Measurements from ENCODE around the gene KRTAP4-4. TPM values are rescaled to one million over a fixed set of nuclear protein-coding genes. Genes with fewer than 3 reads are reported as not detected.
A peak's percentile ranks its signal among the peaks of the same experiment; 100 is the strongest.

Gene KRTAP4-4
- total RNA-seq, 1 donor from 2014 or later = not detected

GRCh38 chr17:41133880-41134735, 26.4 kb downstream of the KRTAP4-4 start:
- no peaks in the 10 kb centered on the region for H3K36me3 ChIP-seq (ENCODE audit: insufficient read depth, low read length)
- H3K4me1 ChIP-seq (ENCODE audit: insufficient read depth, low read length) = peaks cover 5% of the 10 kb centered on the region
- no peak overlapping the region for H3K9ac ChIP-seq (ENCODE audit: low read length)
- H3K9me3 Mint-ChIP-seq (ENCODE audit: unreplicated experiment) = peaks cover 4% of the 10 kb centered on the region
- no peaks in the 10 kb centered on the region for H3K9me3 ChIP-seq (ENCODE audit: insufficient read depth, low read depth, low read length)
- H3K27me3 ChIP-seq (ENCODE audit: insufficient read depth, low read length) = no peaks in the 10 kb centered on the region
- no peak overlapping the region for H3K4me3 Mint-ChIP-seq (ENCODE audit: unreplicated experiment)
- no peaks in the 10 kb centered on the region for H4K20me1 ChIP-seq (ENCODE audit: insufficient read depth, low read length)
- DNase-seq (ENCODE audit: low read depth) = peak; percentile 8
- no peaks in the 10 kb centered on the region for H3K36me3 Mint-ChIP-seq (ENCODE audit: low read depth, unreplicated experiment)
- no peak overlapping the region for H3K4me2 ChIP-seq (ENCODE audit: low read length)
- H2AFZ ChIP-seq (ENCODE audit: low read depth, low read length) = peak overlapping the region; percentile 6
- H3K4me3 ChIP-seq (ENCODE audit: insufficient read depth, low read depth, low read length) = no peak overlapping the region
- H3K27me3 Mint-ChIP-seq (ENCODE audit: low read depth, unreplicated experiment) = no peaks in the 10 kb centered on the region
- no peak overlapping the region for H3K27ac ChIP-seq (ENCODE audit: low read depth, low read length)
- FAIRE-seq = peak; percentile 86
- H3K27ac Mint-ChIP-seq (ENCODE audit: unreplicated experiment) = no peak overlapping the region
- no peaks in the 10 kb centered on the region for H3K79me2 ChIP-seq (ENCODE audit: insufficient read depth, low read length)
- peaks cover 10% of the 10 kb centered on the region for H3K4me1 Mint-ChIP-seq (ENCODE audit: low read depth, unreplicated experiment)
- no peak for TF ChIP-seq EZH2 (IDR thresholded peaks at IDR 0.05; ENCODE audit: insufficient read depth, low read length)
- TF ChIP-seq, protein P1, sequence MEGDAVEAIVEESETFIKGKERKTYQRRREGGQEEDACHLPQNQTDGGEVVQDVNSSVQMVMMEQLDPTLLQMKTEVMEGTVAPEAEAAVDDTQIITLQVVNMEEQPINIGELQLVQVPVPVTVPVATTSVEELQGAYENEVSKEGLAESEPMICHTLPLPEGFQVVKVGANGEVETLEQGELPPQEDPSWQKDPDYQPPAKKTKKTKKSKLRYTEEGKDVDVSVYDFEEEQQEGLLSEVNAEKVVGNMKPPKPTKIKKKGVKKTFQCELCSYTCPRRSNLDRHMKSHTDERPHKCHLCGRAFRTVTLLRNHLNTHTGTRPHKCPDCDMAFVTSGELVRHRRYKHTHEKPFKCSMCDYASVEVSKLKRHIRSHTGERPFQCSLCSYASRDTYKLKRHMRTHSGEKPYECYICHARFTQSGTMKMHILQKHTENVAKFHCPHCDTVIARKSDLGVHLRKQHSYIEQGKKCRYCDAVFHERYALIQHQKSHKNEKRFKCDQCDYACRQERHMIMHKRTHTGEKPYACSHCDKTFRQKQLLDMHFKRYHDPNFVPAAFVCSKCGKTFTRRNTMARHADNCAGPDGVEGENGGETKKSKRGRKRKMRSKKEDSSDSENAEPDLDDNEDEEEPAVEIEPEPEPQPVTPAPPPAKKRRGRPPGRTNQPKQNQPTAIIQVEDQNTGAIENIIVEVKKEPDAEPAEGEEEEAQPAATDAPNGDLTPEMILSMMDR (IDR thresholded peaks at IDR 0.05; ENCODE audit: insufficient read depth, low read depth, low read length) = no peak

- Histone ChIP-seq H3K9ac (ENCODE audit: low read length) (no peak overlapping the region), H3K4me1 (ENCODE audit: insufficient read depth, low read length) (peaks cover 5% of the 10 kb centered on the region), H3K27ac (ENCODE audit: low read depth, low read length) (peak overlapping the region; percentile 49), H3K36me3 (ENCODE audit: insufficient read depth, low read length) (no peaks in the 10 kb centered on the region), H3K9me3 (ENCODE audit: insufficient read depth, low read depth, low read length) (no peaks in the 10 kb centered on the region), H3K79me2 (ENCODE audit: insufficient read depth, low read length) (no peaks in the 10 kb centered on the region), H3K4me2 (ENCODE audit: low read length) (peak overlapping the region; percentile 49), H3K27me3 (ENCODE audit: insufficient read depth, low read length) (no peaks in the 10 kb centered on the region), H4K20me1 (ENCODE audit: insufficient read depth, low read length) (no peaks in the 10 kb centered on the region), H2AFZ (ENCODE audit: low read depth, low read length) (no peak overlapping the region), H3K4me3 (ENCODE audit: insufficient read depth, low read depth, low read length) (no peak overlapping the region)
- Mint-ChIP-seq H3K4me3 (ENCODE audit: unreplicated experiment) (no peak overlapping the region), H3K36me3 (ENCODE audit: low read depth, unreplicated experiment) (no peaks in the 10 kb centered on the region), H3K27ac (ENCODE audit: unreplicated experiment) (peak overlapping the region; percentile 43), H3K9me3 (ENCODE audit: unreplicated experiment) (peaks cover 4% of the 10 kb centered on the region), H3K27me3 (ENCODE audit: low read depth, unreplicated experiment) (no peaks in the 10 kb centered on the region), H3K4me1 (ENCODE audit: low read depth, unreplicated experiment) (peaks cover 10% of the 10 kb centered on the region)
- FAIRE-seq = peak; percentile 59
- TF ChIP-seq, protein P1 (IDR thresholded peaks at IDR 0.05; ENCODE audit: insufficient read depth, low read depth, low read length) = no peak
- TF ChIP-seq EZH2 (IDR thresholded peaks at IDR 0.05; ENCODE audit: insufficient read depth, low read length) = no peak
- DNase-seq (ENCODE audit: low read depth) = peak; percentile 65
Observed at GRCh38 chr17:41131979-41132378, 28.6 kb downstream of the KRTAP4-4 start.

DNA sequence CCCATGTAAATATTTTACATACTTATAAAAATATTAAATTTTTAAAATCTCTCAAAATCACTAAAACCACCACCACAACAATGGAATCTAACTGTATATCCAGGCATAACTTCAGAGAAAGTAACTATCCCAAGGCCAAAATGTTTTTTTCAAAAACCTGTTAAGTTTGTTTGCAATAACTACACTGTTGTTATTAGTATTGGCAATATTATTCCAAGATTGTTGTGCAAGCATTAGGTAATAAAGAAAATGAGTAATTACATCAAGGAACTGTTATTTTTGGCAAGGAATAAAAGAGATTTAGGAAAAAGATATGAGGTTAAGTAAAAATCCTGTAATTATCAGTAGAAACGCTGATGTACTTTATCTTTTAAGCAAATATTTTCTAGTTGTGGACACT, 33.2 kb downstream of the KRTAP4-4 start:
- Histone ChIP-seq H3K36me3 (ENCODE audit: insufficient read depth, low read length) (no peaks in the 10 kb centered on the region), H3K27me3 (ENCODE audit: insufficient read depth, low read length) (no peaks in the 10 kb centered on the region), H2AFZ (ENCODE audit: low read depth, low read length) (no peak overlapping the region), H3K9ac (ENCODE audit: low read length) (no peak overlapping the region), H4K20me1 (ENCODE audit: insufficient read depth, low read length) (no peaks in the 10 kb centered on the region), H3K4me2 (ENCODE audit: low read length) (no peak overlapping the region), H3K27ac (ENCODE audit: low read depth, low read length) (no peak overlapping the region), H3K9me3 (ENCODE audit: insufficient read depth, low read depth, low read length) (no peaks in the 10 kb centered on the region), H3K79me2 (ENCODE audit: insufficient read depth, low read length) (no peaks in the 10 kb centered on the region), H3K4me1 (ENCODE audit: insufficient read depth, low read length) (peaks cover 5% of the 10 kb centered on the region), H3K4me3 (ENCODE audit: insufficient read depth, low read depth, low read length) (no peak overlapping the region)
- DNase-seq (ENCODE audit: low read depth) (no peak), FAIRE-seq (no peak)
- Mint-ChIP-seq H3K27ac (ENCODE audit: unreplicated experiment) (no peak overlapping the region), H3K9me3 (ENCODE audit: unreplicated experiment) (peaks cover 4% of the 10 kb centered on the region), H3K27me3 (ENCODE audit: low read depth, unreplicated experiment) (no peaks in the 10 kb centered on the region), H3K36me3 (ENCODE audit: low read depth, unreplicated experiment) (no peaks in the 10 kb centered on the region), H3K4me3 (ENCODE audit: unreplicated experiment) (no peak overlapping the region), H3K4me1 (ENCODE audit: low read depth, unreplicated experiment) (peaks cover 19% of the 10 kb centered on the region)
- TF ChIP-seq, protein P1 (IDR thresholded peaks at IDR 0.05; ENCODE audit: insufficient read depth, low read depth, low read length) = no peak
- no peak for TF ChIP-seq EZH2 (IDR thresholded peaks at IDR 0.05; ENCODE audit: insufficient read depth, low read length)

All from astrocyte (in vitro differentiated cells and primary cell).